GM03348 (cell line): ENCODE data around the gene ARMH3.
"Not testable (repeated sequence)": the region's sequence is repeated elsewhere in the genome, so short reads cannot be mapped to it uniquely, and the experiment has no call there.

ENCODE experiments used
- DNase-seq: peaks from one replicate; pipeline ENCODE4 v3.0.0; 2012; ENCODE audit warnings: low spot score

Gene ARMH3

DNA sequence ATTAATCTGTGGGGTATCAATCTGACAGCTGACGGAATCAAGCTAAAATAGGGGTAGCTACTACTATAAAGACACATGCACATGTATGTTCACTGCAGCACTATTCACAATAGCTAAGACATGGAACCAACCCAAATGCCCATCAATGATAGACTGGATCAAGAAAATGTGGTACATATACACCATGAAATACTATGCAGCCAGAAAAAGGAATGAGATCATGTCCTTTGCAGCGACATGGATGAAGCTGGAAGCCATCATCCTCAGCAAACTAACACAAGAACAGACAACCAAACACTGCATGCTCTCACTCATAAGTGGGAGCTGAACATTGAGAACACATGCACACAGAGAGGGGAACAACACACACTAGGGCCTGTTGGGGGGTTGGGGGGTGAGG lies 75.3 kb downstream of the ARMH3 start:
- DNase-seq: not testable (repeated sequence)

DNA sequence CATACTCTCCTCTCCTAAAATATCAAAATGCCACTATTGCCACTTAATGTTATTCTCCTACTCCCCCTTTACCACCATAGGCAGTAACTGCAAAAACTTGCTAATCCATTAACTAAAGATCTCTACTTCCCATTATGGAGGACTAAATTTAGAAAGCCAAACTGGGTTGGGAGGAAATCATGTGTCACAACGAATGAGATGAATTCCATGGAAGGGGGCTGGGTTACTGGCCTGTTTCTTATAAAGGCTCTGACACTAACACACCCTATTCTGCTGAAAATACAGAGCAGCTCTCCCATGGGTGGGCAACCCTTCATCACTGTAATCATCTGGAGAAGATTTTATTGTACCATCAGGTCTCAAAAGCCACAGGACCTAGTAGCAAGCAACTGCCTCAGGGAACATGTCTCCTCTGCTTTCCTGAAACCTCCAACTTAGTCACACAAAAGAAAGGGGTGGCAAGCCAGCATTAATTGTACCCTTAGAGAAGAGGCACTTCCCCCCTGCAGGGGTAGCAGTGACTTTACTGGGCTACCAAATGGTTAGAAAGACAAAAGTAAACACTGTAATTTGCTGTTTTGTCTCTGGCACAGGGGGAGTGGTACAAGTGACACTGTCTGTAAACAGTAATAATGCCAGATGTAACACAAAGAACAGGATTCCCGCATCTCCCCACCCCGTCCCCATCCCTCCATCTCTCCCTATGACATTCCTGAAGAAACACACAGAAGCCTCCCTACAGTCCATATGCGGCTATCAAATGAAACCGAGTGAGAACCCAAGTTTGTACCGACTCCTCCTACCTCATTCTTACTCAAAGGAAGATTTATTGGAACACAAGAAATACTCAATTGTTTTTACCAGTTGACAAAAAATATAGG lies 81.6 kb downstream of the ARMH3 start:
- peak; percentile 21 for DNase-seq

- DNase-seq: no peak
These were observed 83.2 kb downstream of the ARMH3 start for GRCh38 chr10:101972761-101973160.

DNA sequence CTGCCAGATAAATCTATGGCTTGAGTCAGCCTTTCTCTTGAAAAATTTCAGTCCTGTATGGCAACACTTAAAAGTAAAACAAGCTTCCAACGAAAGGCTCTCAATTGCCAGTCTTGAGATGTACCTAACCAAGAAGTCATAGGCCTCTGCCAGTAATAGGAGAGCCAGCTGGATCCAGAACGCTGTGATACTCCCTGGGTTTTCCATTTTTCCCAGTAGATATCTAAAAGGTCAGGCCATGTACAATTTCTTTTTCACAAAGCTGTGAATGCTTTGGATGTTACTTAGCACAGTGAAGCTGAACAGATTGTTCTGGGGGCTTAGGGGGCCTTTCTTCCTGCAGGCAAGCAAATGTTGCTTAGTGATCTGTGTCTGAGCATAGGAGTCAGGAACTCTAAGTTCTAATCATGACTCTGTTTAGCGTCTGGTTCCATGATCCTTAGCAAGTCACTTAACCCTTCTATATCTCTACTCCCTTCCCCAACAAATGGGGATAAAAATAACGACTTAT lies 86.5 kb downstream of the ARMH3 start:
- DNase-seq: no peak

DNA sequence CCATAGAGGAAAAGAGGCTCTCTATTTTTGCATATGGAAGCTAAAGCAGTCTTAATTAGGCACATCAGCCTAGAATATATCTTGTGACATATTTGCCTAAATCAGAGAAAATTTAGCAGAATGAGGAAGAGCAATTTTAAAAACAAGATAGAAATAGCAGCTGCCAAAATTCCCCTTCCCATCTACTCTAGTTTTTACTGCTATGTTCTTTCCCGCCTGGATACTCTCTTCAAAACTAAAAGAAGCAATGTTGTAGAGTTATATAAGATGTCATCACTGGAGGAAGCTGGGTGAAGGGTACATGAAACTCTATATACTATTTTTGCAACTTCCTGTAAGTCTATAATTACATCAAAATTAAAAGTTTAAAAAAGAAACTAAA lies 87.0 kb downstream of the ARMH3 start:
- DNase-seq: no peak

- no peak for DNase-seq
These were observed 87.6 kb downstream of the ARMH3 start for GRCh38 chr10:101968286-101968939.

DNA sequence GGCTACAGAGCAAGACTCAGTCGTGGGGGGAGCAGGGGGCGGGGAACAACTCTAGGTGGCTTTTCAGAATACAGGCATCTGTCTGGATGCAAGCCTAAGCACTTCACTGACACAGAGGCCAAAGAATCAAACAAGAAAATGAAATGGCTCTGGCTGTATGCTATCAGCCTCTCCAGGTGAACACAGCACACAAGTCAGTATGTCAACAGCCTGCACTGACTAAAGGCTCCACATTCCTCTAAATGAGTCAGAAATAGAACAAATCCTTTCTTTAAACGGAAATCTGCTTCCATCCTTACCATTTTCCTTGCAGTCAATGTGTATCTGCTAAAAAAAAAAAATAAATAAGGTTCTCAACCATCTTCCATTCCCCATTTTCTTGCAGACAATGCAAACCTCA lies 88.3 kb downstream of the ARMH3 start:
- DNase-seq: peak; percentile 16

GRCh38 chr10:101967119-101967518 lies 88.9 kb downstream of the ARMH3 start:
- no peak for DNase-seq

GRCh38 chr10:101965075-101965765 lies 90.8 kb downstream of the ARMH3 start:
- DNase-seq: no peak

DNA sequence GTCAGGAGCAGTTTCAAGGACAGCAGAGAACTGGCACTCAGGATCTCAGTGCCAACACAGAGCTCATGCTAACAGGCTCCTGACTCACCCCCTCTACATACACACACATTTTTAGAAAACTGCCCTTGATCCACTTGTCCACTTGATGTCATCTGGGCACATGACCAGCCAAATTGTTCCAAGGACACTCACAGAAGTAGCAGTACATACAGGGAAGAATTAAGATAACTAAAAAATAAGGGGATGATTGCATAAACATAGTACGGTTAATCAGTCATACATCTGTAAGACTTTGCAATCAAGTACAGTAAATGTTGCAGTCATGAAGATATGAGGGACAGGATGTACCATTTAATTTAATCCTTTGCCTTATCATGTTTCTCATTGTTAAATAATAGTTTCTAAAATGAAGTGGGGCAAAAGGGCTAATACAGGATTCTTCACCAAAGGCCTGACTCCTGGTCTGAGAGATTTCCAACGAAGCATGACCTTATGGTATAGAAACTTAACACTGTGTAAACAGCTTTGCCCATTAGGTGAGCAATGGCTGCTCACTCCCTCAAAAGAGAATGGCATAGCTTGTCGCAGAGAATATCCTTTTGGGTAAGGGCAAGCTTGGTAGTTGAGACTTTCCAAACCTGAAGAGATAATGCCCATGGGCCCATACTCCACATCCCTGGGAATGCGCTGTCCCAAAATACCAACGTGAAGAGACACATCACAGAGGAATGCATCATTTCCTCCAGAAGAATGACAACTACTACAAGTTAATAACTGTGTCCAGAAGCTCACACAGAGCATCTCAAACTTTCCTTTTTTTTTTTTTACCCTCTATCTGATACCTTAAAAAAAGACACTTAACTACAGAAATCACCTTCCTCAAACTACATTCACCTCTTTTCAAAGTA lies 94.1 kb downstream of the ARMH3 start:
- DNase-seq: peak; percentile 62

DNA sequence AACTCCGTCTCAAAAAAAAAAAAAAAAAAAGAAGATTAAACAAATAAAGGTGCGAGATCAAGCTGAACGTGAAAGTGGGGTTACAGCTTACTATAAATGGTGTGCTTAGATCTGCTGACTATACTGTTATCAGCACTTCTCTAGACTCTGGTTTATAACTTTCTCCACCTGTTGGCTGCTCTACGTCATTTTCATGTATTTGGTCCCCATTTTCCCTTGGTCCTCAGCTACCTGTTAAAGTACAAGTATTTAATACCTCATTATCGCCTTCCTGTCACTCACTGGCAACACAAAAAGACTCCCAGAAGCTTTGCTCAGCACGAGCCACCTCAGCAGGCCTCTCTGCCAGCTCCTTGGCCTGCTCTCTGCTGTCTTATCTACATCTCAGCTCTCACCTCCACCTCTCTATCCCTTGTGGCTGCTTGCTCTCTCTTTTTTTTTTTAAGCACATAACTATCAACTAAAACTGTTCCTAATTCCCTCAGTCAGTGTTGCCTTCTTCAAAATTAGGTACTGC lies 95.0 kb downstream of the ARMH3 start:
- no peak for DNase-seq

DNA sequence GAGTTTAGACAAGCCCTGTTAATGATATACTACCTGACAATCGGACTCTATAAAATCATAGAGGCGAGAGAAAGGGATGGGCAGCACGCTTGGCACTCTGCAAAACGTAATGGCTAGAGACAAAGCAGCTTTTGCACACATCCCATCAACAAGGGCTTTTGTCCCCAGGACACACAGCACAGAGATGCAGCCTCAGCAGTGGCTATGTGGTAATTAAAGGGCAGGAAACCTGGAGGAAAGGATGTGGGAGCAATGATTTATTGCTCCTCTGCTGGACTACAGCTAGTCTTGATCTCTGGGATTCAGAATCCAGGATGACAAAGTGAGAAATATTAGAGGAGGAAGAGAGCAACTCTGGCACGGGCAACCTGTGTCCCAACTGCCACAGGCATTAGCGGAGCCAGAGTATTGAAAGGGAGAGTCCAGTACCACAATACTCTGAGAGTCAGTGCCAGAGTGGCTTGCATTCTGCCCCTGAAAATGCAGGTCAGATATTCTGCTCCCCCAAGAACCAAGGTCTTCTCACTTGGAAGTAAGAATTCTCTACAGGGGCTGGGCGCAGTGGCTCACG lies 96.5 kb downstream of the ARMH3 start:
- no peak for DNase-seq

- DNase-seq: no peak
These were observed 97.3 kb downstream of the ARMH3 start for GRCh38 chr10:101958691-101959090.

GRCh38 chr10:101956898-101957297 lies 99.1 kb downstream of the ARMH3 start:
- no peak for DNase-seq

DNA sequence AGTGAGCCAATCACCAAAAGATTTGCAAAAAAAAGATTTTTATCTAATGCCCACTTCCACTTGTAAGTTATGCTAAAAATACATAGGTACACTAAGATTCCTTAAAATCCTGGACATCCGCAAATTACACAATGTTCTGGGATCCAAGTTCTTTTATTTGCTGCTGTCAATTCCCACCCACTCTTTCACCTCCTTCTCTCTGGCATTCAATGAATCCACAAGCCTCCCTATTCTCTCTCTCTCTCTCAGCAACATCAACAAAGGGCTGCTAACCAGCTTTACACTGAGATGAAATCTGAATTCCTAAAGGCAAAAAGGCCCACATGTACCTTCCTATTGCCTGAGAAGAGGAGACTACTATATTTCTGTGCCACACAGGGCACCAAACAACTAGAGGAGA lies 99.9 kb downstream of the ARMH3 start:
- no peak for DNase-seq

DNA sequence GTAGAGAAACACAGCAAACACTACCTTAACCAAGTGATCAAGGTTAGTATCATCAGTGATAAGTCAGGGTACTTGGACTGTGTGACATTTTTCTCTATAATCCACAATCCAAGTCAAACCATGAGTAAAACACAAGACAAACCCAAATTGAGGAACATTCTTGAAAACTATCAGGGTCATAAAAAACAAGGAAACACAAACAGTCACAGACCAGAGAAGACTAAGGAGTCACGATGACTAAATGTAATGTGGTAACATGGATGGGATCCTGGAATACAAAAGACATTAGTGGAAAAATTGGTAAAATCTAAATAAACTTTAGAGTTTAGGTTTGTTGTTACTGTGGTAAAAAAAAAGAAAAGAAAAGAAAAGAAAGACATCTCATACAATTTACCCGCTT lies 103.8 kb downstream of the ARMH3 start:
- no peak for DNase-seq

DNA sequence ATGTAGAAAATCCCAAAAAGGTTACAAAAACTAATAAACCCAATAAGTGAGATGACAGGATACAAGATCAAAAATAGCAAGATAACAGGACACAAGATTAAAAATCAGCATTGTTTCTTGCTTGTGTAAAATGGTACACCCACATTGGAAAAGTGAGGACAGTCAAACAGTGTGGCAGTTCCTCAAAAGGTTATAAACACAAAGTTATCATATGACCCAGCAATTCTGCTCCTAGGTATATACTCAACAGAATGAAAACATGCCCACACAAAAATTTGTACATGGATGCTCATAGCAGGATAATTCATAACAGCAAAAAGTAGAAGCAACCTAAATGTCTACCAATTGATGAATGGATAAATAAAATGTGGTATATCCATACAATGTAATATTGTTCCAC lies 105.8 kb downstream of the ARMH3 start:
- DNase-seq: no peak

GRCh38 chr10:101941871-101942270 lies 114.1 kb downstream of the ARMH3 start:
- peak; percentile 51 for DNase-seq

DNA sequence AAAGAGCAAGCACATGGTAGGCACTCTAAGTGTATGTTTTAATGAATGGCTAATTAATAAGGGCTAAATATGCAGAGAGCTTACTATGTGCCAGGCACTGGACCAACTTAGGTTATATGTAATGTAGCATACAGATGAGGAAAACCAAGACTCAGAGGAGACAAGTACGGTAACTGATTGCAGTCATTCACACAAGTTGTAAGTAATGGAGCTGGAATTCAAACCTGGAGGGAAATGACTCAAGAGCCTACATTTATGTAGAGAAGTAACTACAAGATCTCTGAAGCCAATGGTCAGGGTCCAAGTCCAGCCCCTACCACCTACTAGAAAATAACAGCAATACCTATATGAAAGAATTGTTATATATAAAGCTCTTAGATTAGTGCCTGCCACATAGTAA lies 115.1 kb downstream of the ARMH3 start:
- DNase-seq: no peak

DNA sequence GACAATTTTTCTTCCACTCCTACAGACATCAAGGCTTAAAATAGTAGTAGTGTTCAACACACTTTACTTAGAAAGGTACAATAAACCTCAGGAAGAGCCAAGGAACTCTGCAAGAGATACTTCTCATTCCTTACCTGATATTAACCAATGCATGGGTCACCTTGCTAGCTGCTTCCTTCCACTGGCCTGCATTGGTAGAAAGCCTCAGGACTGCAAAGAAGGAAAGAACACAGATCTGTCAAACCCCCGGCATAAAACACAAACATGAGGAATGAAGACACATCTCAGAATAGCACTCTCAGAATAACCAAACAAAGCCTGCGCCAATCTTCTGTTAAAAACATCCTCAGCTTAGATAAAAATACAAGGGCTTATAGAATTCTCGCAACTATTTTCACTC lies 116.2 kb downstream of the ARMH3 start:
- DNase-seq: no peak

GRCh38 chr10:101939008-101939648 lies 116.8 kb downstream of the ARMH3 start:
- DNase-seq: peak; percentile 58
